Measurements from ENCODE around the gene SLC12A3.

Gene SLC12A3

GRCh38 chr16:56950455-56950854 lies 85.4 kb downstream of the SLC12A3 start:
- DNase-seq: no peak
- no peaks in the 10 kb centered on the region for H3K4me1 ChIP-seq (ENCODE audit: control insufficient read depth, insufficient read depth, low read length, poor library complexity, severe bottlenecking)
- no peak overlapping the region for H3K4me3 ChIP-seq (ENCODE audit: insufficient read depth, low read depth, low read length, poor library complexity, severe bottlenecking)
- H3K36me3 ChIP-seq (ENCODE audit: control insufficient read depth, insufficient read depth, low read length): peaks cover 6% of the 10 kb centered on the region
- no peaks in the 10 kb centered on the region for H3K9me3 ChIP-seq (ENCODE audit: control insufficient read depth, low read length)
- no peaks in the 10 kb centered on the region for H3K27me3 ChIP-seq (replicated peaks; ENCODE audit: control insufficient read depth, insufficient read depth, low read length, poor library complexity, severe bottlenecking)
- H3K27ac ChIP-seq (ENCODE audit: insufficient read depth, low read length, poor library complexity, severe bottlenecking): no peak overlapping the region

GRCh38 chr16:56950881-56951771 lies 86.1 kb downstream of the SLC12A3 start:
- no peak overlapping the region for H3K4me3 ChIP-seq (ENCODE audit: insufficient read depth, low read depth, low read length, poor library complexity, severe bottlenecking)
- H3K27ac ChIP-seq (ENCODE audit: insufficient read depth, low read length, poor library complexity, severe bottlenecking): no peak overlapping the region

GRCh38 chr16:56953006-56953405 lies 88.0 kb downstream of the SLC12A3 start:
- H3K27me3 ChIP-seq (replicated peaks; ENCODE audit: control insufficient read depth, insufficient read depth, low read length, poor library complexity, severe bottlenecking): no peaks in the 10 kb centered on the region
- H3K4me3 ChIP-seq (ENCODE audit: insufficient read depth, low read depth, low read length, poor library complexity, severe bottlenecking): no peak overlapping the region
- H3K4me1 ChIP-seq (ENCODE audit: control insufficient read depth, insufficient read depth, low read length, poor library complexity, severe bottlenecking): no peaks in the 10 kb centered on the region
- no peaks in the 10 kb centered on the region for H3K9me3 ChIP-seq (ENCODE audit: control insufficient read depth, low read length)
- no peak for DNase-seq
- no peak overlapping the region for H3K27ac ChIP-seq (ENCODE audit: insufficient read depth, low read length, poor library complexity, severe bottlenecking)
- H3K36me3 ChIP-seq (ENCODE audit: control insufficient read depth, insufficient read depth, low read length): no peaks in the 10 kb centered on the region

More at GRCh38 chr16:56950881-56951771, 86.1 kb downstream of the SLC12A3 start:
- peak in 2 of 3 donors; percentile 10 to 13 for DNase-seq
- Histone ChIP-seq H3K27me3 (replicated peaks; ENCODE audit: control insufficient read depth, insufficient read depth, low read length, poor library complexity, severe bottlenecking) (no peaks in the 10 kb centered on the region), H3K36me3 (ENCODE audit: control insufficient read depth, insufficient read depth, low read length) (peaks cover 5% of the 10 kb centered on the region), H3K4me1 (ENCODE audit: control insufficient read depth, insufficient read depth, low read length, poor library complexity, severe bottlenecking) (no peaks in the 10 kb centered on the region), H3K9me3 (ENCODE audit: control insufficient read depth, low read length) (no peaks in the 10 kb centered on the region)

- no peak overlapping the region for H3K4me3 ChIP-seq (ENCODE audit: insufficient read depth, low read depth, low read length, poor library complexity, severe bottlenecking)
- DNase-seq: no peak
- no peak overlapping the region for H3K27ac ChIP-seq (ENCODE audit: insufficient read depth, low read length, poor library complexity, severe bottlenecking)
- no peaks in the 10 kb centered on the region for H3K27me3 ChIP-seq (replicated peaks; ENCODE audit: control insufficient read depth, insufficient read depth, low read length, poor library complexity, severe bottlenecking)
- H3K4me1 ChIP-seq (ENCODE audit: control insufficient read depth, insufficient read depth, low read length, poor library complexity, severe bottlenecking): no peaks in the 10 kb centered on the region
- H3K9me3 ChIP-seq (ENCODE audit: control insufficient read depth, low read length): no peaks in the 10 kb centered on the region
- no peaks in the 10 kb centered on the region for H3K36me3 ChIP-seq (ENCODE audit: control insufficient read depth, insufficient read depth, low read length)
Measured at GRCh38 chr16:56956076-56956475, 91.1 kb downstream of the SLC12A3 start.

- Histone ChIP-seq H3K36me3 (ENCODE audit: control insufficient read depth, insufficient read depth, low read length) (no peaks in the 10 kb centered on the region), H3K4me3 (ENCODE audit: insufficient read depth, low read depth, low read length, poor library complexity, severe bottlenecking) (no peak overlapping the region), H3K4me1 (ENCODE audit: control insufficient read depth, insufficient read depth, low read length, poor library complexity, severe bottlenecking) (no peaks in the 10 kb centered on the region), H3K9me3 (ENCODE audit: control insufficient read depth, low read length) (no peaks in the 10 kb centered on the region), H3K27ac (ENCODE audit: insufficient read depth, low read length, poor library complexity, severe bottlenecking) (no peak overlapping the region), H3K27me3 (replicated peaks; ENCODE audit: control insufficient read depth, insufficient read depth, low read length, poor library complexity, severe bottlenecking) (no peaks in the 10 kb centered on the region)
- DNase-seq: no peak
Measured at GRCh38 chr16:56956756-56957155, 91.7 kb downstream of the SLC12A3 start.

GRCh38 chr16:56960681-56961281 lies 95.8 kb downstream of the SLC12A3 start:
- H3K36me3 ChIP-seq (ENCODE audit: control insufficient read depth, insufficient read depth, low read length): no peaks in the 10 kb centered on the region
- H3K27me3 ChIP-seq (replicated peaks; ENCODE audit: control insufficient read depth, insufficient read depth, low read length, poor library complexity, severe bottlenecking): no peaks in the 10 kb centered on the region
- H3K27ac ChIP-seq (ENCODE audit: insufficient read depth, low read length, poor library complexity, severe bottlenecking): no peak overlapping the region
- no peak for DNase-seq
- H3K9me3 ChIP-seq (ENCODE audit: control insufficient read depth, low read length): no peaks in the 10 kb centered on the region
- no peak overlapping the region for H3K4me3 ChIP-seq (ENCODE audit: insufficient read depth, low read depth, low read length, poor library complexity, severe bottlenecking)
- H3K4me1 ChIP-seq (ENCODE audit: control insufficient read depth, insufficient read depth, low read length, poor library complexity, severe bottlenecking): peaks cover 5% of the 10 kb centered on the region

- DNase-seq: no peak
- no peaks in the 10 kb centered on the region for H3K9me3 ChIP-seq (ENCODE audit: control insufficient read depth, low read length)
Measured at GRCh38 chr16:56961386-56961785, 96.4 kb downstream of the SLC12A3 start.

GRCh38 chr16:56961851-56962281 lies 96.9 kb downstream of the SLC12A3 start, which contains the start of gene CETP:
Gene CETP, plus strand, starts transcription at chr16:56961950. Its CDS starts 30 bp downstream, at chr16:56961980.
- DNase-seq: no peak
- Histone ChIP-seq H3K36me3 (ENCODE audit: control insufficient read depth, insufficient read depth, low read length) (no peaks in the 10 kb centered on the region), H3K9me3 (ENCODE audit: control insufficient read depth, low read length) (no peaks in the 10 kb centered on the region), H3K27ac (ENCODE audit: insufficient read depth, low read length, poor library complexity, severe bottlenecking) (no peak within 1 kb of the TSS), H3K4me1 (ENCODE audit: control insufficient read depth, insufficient read depth, low read length, poor library complexity, severe bottlenecking) (peaks cover 6% of the 10 kb centered on the region), H3K4me3 (ENCODE audit: insufficient read depth, low read depth, low read length, poor library complexity, severe bottlenecking) (no peak within 1 kb of the TSS), H3K27me3 (replicated peaks; ENCODE audit: control insufficient read depth, insufficient read depth, low read length, poor library complexity, severe bottlenecking) (no peaks in the 10 kb centered on the region)

More at GRCh38 chr16:56961386-56961785, 96.4 kb downstream of the SLC12A3 start:
- H3K27me3 ChIP-seq (replicated peaks; ENCODE audit: control insufficient read depth, insufficient read depth, low read length, poor library complexity, severe bottlenecking): no peaks in the 10 kb centered on the region
- peaks cover 6% of the 10 kb centered on the region for H3K4me1 ChIP-seq (ENCODE audit: control insufficient read depth, insufficient read depth, low read length, poor library complexity, severe bottlenecking)
- no peak overlapping the region for H3K4me3 ChIP-seq (ENCODE audit: insufficient read depth, low read depth, low read length, poor library complexity, severe bottlenecking)
- H3K36me3 ChIP-seq (ENCODE audit: control insufficient read depth, insufficient read depth, low read length): no peaks in the 10 kb centered on the region
- no peak overlapping the region for H3K27ac ChIP-seq (ENCODE audit: insufficient read depth, low read length, poor library complexity, severe bottlenecking)

GRCh38 chr16:56964243-56965148 lies 99.5 kb downstream of the SLC12A3 start:
- Histone ChIP-seq H3K27me3 (replicated peaks; ENCODE audit: control insufficient read depth, insufficient read depth, low read length, poor library complexity, severe bottlenecking) (no peaks in the 10 kb centered on the region), H3K4me1 (ENCODE audit: control insufficient read depth, insufficient read depth, low read length, poor library complexity, severe bottlenecking) (peaks cover 6% of the 10 kb centered on the region), H3K4me3 (ENCODE audit: insufficient read depth, low read depth, low read length, poor library complexity, severe bottlenecking) (no peak overlapping the region), H3K9me3 (ENCODE audit: control insufficient read depth, low read length) (no peaks in the 10 kb centered on the region), H3K27ac (ENCODE audit: insufficient read depth, low read length, poor library complexity, severe bottlenecking) (no peak overlapping the region), H3K36me3 (ENCODE audit: control insufficient read depth, insufficient read depth, low read length) (no peaks in the 10 kb centered on the region)
- DNase-seq: peak; percentile 84 to 91 (median 88)
